NCI-H510A treated with DMSO at 0.1 percent for 48 hours (cell line): ENCODE data around the gene IFNAR1.

Experiments
- DNase-seq: peaks from one replicate; lab custom pipeline; 2025; lab: John Stamatoyannopoulos, UW

The IFNAR1 gene

GRCh38 chr21:33324291-33325221 lies at the start of gene IFNAR1:
Gene IFNAR1 (plus strand): TSS chr21:33324970. CDS start chr21:33325056, 86 bp downstream.
- peak; percentile 95 for DNase-seq

- DNase-seq: no peak
Measured at GRCh38 chr21:33278721-33279120, 46.0 kb upstream of the IFNAR1 start.

DNA sequence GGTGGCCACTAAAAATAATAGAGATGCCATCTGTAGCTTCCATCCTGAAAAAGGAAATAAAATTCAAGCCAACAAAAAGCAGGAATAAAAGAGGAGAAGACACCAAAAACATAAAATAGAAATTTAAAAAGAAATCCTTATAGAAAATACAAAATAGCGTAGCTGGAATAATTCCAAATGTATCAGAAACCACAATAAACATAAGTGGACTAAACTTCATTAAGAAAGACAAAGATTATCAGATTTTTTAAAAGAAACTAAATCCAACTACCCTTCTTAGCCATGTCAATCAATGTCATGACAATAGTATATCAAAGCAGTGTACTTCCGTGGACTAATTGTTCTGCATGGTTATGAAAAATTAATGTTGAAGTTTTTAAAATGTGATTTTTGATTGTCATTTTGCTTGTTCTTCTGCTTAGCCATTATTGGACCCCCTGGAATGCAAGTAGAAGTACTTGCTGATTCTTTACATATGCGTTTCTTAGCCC lies 45.4 kb upstream of the IFNAR1 start:
- no peak for DNase-seq

DNA sequence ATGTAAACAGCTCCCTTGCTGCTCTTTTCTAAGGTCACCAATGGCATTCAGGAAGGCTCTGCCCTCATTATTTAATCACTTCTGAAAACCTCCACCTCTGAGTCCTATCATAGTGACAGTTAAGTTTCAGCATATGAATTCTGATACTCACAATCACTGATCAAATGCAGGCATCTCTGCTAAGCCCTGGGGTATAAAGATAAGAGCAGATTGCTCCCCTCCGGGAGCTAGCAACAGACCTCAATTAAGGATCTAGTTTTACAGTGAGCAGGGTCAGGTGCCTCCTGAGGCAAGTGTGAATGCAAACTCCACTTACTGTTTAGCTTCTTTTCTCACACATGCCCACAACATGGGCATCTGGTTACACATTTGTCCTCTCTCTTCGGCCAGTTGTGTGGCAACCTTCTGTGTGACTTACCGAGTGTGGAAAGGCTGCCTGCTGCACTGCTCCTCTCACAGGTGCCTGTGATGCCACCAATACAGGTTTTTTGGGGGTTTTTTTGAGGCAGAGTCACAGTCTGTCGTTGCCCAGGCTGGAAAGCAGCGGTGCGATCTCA lies 43.6 kb upstream of the IFNAR1 start:
- DNase-seq: no peak

DNA sequence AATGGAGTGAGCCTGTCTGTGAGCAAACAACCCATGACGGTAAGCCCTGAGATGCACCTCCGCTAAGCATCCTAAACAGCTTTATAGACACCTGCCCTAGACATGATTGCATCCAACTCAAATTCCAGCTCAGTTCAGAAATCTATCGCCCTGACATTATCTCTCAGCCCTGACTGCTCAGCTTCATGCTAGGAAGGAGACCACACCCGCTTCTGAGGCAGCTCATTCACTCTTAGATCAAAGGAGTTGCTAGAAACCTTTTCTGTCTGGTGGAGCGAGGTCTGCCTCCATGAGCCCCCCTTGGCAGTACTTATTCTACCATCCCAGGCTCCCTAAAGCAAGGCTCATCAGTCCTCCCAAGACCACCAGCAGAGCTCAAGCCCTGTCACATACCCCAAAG lies 41.6 kb upstream of the IFNAR1 start:
- DNase-seq: no peak

GRCh38 chr21:33286076-33286475 lies 38.7 kb upstream of the IFNAR1 start:
- DNase-seq: no peak

- DNase-seq: no peak
Measured at GRCh38 chr21:33286600-33287456, 37.9 kb upstream of the IFNAR1 start.

DNA sequence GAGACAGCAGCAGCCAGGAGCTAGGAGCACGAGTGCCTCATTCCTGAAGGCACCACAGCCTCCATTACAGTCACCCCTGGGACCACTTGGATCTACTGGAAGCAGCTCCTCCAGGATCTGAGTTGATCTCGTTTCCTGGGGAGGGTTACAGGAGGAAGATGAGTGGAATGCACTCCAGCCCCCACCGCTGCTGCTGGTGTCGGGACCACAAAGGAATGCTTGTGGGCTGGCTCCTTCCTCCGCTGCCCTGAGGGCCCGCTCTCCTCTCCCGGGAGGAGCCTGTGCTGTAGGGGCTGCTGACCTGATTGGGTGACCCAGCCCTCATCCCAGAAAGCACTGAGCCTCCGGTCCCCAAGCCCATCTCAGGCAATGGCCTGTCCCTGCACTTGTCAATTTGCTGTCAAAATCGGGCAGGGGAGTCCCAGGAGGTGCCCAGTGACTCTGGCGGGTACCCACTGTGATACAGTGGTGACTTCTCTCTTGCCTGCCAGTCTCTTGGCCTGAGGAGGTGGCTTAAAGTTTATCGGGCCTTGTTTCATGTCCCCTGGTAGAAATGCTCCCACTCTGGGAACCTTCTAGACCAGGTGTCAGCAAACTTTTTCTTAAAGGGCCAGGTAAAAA lies 35.5 kb upstream of the IFNAR1 start:
- no peak for DNase-seq

DNA sequence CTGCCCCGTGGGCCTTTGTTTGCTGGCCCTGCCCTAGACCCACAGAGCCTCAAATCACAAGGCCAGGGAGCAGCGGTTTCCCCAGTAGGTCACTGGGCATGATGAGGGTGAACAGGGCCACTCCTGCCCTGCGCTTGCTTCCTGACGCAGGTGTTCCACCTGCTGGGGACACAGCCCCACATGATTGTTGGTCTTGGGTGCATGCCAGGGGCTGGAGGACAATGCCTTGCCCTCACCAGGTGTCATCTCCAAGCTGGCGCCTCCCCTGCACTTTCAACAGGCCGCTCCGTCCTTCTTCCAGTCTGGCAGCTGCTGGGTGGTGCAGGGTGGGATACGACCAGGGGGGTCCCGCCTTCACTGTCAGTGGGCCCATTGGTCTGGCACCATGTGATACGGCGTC lies 34.3 kb upstream of the IFNAR1 start:
- peak; percentile 74 for DNase-seq

DNA sequence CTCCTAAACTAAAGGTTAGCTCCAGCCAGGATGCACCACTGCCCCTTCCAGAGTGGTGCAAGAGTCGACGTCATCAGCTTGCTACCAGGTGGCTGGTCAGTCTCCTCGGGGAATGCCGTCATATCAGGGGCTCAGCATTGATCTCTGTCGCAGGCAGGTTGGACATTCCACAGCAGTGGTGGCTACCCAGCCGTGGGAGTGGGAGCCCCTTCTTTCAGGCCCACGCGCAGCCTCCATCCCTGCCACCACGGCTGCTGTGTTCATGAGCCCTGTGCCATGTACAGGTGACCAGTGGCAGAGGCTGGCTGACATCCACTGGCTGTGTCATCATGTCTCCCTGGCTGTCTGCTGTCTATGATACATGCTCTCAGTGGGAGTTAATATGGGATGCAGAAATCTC lies 33.1 kb upstream of the IFNAR1 start:
- no peak for DNase-seq

GRCh38 chr21:33292724-33293123 lies 32.0 kb upstream of the IFNAR1 start:
- DNase-seq: no peak

- no peak for DNase-seq
Measured at GRCh38 chr21:33293136-33293535, 31.6 kb upstream of the IFNAR1 start.

GRCh38 chr21:33293811-33294216 lies 31.0 kb upstream of the IFNAR1 start:
- DNase-seq: peak; percentile 32

DNA sequence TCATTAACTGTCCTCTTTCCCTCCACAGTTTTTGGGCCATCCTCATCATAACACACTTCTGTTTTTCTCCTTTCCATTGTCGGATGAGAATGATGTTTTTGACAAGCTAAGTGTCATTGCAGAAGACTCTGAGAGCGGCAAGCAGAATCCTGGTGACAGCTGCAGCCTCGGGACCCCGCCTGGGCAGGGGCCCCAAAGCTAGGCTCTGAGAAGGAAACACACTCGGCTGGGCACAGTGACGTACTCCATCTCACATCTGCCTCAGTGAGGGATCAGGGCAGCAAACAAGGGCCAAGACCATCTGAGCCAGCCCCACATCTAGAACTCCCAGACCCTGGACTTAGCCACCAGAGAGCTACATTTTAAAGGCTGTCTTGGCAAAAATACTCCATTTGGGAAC lies 28.6 kb upstream of the IFNAR1 start:
- no peak for DNase-seq

DNA sequence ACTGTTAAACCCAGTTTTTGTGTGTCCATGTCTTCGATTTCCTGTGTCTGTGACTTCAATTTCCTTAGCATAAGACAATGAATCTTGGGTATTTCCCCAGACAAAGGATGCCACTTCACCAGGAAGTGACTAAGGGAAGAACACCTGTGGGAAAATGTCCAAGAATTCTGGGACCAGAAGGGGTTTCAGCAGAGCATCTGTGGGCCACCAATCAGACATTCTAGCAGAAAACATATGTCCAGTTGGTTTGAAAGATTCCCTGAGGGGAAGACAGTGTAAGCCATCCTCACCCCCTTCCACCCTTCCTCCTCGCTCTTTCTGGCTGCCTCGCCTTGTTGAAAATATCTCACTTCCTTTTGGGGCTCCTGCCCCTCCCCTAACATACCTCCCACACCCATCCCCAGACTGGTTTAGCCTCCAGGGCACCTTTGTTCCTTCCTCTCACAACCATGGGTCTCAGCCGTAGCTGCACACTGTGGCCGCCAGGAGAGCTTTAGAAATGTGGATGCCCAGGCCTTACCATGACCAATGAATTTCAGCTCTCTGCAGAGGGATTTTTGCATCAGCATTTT lies 25.5 kb upstream of the IFNAR1 start:
- peak; percentile 34 for DNase-seq

DNA sequence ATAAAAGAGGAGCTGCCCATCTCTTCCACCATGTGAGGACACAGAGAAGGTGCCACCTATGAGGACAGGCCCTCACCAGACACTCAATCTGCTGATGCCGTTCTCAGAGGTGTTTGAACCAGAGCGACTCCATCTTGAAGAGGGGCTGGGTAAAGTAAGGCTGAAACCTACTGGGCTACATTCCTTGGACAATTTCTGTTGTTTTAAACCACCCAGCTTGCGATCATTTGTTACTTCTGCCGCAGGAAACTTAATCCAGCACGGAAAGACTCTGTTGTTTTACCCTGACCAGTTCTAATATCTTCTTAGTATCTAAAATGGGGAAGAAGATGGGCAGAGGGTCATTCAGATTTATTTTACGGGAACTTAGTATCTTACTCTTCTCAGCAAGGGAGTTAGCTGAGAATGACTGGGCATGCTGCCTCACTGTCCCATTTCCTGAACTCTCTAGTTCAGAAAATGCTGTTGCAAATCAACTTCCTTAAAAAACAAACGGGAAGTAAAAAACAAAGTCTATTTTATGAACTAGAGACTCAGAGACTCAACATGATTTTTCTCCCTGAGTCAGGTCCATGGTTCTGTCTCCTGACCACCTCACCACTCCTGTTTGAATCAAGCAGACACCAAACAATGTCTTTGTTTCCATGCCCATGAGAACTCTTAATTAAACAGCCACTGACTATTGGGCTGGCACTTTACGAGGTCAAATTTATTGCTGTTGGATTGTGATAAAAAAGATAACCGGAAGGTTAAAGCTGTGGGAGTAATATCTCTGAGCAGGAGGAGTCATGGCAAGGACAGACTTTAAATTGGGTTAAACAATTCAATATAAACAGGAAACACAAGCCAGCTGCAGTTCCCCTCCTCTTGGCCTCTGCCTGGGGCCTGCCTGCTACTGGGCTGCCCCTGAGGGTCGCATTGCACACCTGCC lies 23.8 kb upstream of the IFNAR1 start:
- DNase-seq: peak; percentile 43

GRCh38 chr21:33301632-33302002 lies 23.2 kb upstream of the IFNAR1 start:
- DNase-seq: no peak

DNA sequence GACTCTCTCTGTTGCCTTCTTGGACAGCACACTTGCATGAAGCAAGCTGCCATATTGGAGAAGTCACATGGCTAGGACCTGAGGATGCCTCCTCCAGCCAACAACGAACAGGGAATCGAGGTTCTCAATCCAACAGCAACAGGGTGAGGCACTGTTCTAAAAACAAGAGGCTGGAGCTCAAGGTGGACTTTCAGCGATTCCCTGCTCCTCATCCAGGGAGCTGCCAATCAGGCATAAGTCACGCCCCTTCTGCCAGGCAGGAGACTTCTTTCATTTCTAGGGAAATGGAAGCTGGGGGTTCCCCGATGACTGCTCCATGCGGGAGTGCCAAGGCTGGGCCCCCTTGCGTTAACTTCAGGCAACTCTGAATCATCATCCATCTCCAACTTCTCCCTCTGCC lies 22.7 kb upstream of the IFNAR1 start:
- no peak for DNase-seq

GRCh38 chr21:33302796-33303195 lies 22.0 kb upstream of the IFNAR1 start:
- DNase-seq: no peak

DNA sequence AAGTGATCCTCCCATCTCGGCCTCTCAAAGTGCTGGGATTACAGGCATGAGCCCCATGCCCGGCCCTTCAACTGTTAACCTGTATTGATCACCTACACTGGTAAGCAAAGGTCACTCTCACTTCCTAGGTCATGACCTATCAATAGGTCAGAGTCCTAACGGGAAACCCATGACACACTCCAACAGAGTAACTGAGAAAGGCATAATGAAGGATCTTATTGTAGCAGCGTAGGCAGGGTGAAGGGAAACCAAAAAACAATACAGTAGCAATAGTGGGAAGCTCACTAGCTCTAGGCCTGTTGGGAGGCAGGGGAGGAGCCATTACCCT lies 19.5 kb upstream of the IFNAR1 start:
- DNase-seq: no peak

DNA sequence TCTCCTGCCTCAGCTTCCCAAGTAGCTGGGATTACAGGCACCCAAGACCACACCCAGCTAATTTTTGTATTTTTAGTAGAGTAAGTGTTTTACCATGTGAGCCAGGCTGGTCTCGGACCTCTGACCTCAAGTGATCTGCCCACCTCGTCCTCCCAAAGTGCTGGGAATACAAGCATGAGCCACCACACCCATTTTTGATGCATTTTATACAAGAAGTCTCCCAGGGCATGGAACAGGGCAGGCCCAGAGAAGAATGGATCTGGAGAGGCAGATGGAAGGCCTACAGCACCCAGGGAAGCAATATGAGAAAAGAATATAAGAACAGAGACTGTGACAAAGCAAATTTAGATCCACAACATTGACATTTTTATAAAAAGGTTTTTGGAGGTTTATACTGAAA lies 18.8 kb upstream of the IFNAR1 start:
- no peak for DNase-seq
